Ramos (cell line): ENCODE data around the gene CCNF.
"Not testable (repeated sequence)": the region's sequence is repeated elsewhere in the genome, so short reads cannot be mapped to it uniquely, and the experiment has no call there.

Experiments used
- in situ Hi-C: fragments of 300-500 bp; cut with MboI; formaldehyde crosslinking; loops from one replicate; pipeline ENCODE4 v1.14.3; 2022; ENCODE audit warnings: low sequenced_read_pairs; ENCODE audit not compliant: unreplicated experiment

CCNF gene

DNA sequence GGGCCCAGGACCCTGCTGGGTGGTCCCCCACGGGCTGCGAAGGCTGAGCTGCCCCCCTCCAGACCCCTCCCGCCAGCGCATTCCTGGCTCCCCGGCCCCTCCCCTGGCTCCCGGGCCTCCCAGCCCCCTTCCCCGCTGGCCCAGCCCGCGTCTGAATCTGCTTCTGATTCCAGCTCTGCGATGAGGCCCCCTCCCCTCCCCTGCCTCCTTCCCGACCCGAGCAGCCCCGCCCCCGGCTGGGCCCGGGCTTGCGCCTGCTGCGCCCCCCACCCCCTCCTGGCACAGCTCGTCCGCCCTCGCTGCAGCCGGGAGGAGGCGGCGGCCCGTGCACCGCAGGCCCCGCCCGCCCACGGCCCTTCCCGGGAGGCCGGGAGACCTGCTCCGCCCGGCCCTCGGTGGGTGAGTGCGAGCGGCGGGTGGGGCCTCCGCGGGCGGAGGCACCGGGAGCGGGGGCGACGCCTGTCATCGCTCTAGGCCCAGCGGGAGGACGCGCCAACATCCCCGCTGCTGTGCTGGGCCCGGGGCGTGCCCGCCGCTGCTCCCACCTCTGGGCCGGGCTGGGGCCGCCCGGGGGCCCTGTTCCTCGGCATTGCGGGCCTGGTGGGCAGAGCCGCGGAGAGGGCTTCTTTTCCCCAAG lies 41.9 kb downstream of the CCNF start, which contains the start of gene NTN3:
TSS of gene NTN3 (plus strand) at position 282 of the 637 bp plus-strand sequence. CDS start 405 bp downstream, outside the sequence.
- in situ Hi-C loops: no loop called here

- in situ Hi-C loops: no loop called here
Observed at GRCh38 chr16:2471653-2472487, 42.6 kb downstream of the CCNF start.

GRCh38 chr16:2472488-2472864 lies 43.2 kb downstream of the CCNF start:
- in situ Hi-C loops: no loop called here

DNA sequence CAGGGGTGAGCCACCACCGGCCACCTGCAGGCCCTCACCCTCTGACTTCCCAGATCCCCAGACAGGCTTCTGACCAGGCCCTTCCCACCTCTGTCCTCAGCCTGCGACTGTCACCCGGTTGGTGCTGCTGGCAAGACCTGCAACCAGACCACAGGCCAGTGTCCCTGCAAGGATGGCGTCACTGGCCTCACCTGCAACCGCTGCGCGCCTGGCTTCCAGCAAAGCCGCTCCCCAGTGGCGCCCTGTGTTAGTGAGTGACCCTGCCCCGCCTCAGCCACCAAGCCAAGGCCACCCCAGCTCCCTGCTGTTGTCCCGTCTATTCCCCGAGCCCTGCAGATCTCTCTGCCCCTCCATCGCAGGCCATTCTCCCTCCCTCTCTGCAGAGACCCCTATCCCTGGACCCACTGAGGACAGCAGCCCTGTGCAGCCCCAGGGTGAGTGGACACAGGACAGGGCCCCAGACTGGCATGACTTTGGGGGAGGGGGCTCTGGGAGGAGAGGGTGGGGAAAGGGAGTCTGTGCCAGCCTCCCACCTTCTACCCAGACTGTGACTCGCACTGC lies 43.7 kb downstream of the CCNF start:
- in situ Hi-C loops: no loop called here

DNA sequence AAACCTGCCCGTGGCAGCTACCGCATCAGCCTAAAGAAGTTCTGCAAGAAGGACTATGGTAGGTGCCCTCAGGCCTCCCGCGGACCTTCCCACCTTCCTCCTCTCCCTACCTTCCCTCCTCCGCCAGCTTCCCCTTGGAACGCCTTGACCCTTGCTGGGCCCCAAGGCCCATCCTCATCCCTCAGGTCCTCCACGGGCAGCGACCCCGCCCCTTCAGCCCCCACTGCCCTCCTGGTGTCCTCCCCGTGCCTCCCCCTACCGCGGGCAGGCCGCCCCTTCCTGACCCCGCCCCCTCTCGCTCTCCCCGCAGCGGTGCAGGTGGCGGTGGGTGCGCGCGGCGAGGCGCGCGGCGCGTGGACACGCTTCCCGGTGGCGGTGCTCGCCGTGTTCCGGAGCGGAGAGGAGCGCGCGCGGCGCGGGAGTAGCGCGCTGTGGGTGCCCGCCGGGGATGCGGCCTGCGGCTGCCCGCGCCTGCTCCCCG lies 44.2 kb downstream of the CCNF start:
- in situ Hi-C loops: no loop called here

DNA sequence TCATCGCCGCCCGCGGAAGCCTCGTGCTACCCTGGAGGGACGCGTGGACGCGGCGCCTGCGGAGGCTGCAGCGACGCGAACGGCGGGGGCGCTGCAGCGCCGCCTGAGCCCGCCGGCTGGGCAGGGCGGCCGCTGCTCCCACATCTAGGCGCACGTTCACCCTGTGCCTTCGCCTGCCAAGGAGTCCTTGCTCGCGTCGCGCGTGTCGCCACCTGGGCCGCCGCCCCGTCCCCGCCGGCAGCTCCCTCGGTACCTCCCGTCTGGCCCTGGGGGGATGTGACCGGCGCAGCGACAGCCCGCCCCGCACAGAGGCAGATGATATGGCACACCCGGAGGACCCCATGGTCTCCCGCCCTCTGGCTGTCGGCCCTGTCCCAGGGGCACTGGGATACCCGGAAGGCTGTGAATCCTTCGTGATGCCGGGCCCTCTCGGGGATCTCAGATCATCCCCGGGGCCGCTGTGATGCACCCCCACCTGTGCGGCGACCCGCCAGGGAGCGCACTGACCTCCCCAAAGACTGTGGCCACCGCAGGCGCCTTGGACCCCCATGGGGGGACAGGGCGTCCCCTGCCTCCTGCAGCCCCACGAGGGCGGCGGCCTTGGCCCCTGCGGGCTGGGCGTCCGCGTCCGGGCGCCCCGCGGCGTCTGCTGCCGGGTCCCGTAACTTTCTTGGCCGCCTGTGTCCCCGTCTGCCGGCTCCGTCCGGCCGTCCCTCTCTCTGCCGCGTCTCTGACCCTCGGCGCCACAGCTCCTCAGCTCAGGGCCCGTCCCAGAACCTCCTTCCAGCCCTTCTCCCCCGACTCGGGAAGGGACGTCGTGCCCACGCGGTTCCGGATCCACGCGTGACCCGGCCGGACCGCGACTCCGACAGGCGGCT lies 45.0 kb downstream of the CCNF start:
- in situ Hi-C loops: no loop called here

- in situ Hi-C loops: no loop called here
Observed at GRCh38 chr16:2474877-2475412, 45.7 kb downstream of the CCNF start, which contains the start of gene TBC1D24. Gene TBC1D24, plus strand, starts transcription at chr16:2475127. Its CDS starts 21,022 bp downstream, at chr16:2496149.

GRCh38 chr16:2475413-2476344 lies 46.4 kb downstream of the CCNF start:
- in situ Hi-C loops: no loop called here

DNA sequence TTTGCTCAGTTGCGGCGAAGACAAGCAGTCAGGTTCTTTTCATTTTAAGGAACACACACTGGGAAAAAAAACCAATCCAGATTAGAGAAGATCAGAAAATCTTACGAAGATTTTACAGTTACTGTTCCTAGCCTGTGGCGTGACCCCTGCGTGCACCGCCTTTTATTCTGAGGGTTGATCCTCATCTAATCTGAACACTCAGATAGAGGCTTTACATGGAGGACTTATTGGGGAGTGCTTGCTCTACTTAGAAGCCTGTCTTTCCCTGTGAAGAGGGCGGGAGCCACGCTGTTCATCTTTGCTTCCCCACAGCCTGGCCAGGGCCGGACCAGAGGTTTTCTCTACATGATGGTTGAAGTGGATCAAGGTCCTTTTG lies 47.1 kb downstream of the CCNF start:
- in situ Hi-C loops: no loop called here

DNA sequence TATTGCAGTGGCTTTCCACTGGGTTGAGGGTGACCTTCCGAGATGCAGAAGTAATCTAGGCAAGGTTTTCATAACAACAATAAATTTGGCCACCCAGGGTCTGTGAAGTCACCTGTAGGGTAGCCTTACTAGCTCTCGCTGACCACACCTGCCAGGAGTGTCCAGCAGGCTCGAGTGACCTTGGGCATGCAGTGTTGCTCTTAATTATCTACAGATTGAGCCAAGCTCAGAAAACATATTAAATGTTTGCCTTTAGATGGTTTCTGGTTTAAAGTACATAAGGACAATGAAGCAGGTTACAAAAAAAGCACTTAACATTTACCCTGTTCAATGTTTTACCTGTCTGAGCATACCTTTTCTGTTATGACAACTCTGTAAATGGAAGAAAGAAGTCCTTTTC lies 47.5 kb downstream of the CCNF start:
- in situ Hi-C loops: no loop called here

DNA sequence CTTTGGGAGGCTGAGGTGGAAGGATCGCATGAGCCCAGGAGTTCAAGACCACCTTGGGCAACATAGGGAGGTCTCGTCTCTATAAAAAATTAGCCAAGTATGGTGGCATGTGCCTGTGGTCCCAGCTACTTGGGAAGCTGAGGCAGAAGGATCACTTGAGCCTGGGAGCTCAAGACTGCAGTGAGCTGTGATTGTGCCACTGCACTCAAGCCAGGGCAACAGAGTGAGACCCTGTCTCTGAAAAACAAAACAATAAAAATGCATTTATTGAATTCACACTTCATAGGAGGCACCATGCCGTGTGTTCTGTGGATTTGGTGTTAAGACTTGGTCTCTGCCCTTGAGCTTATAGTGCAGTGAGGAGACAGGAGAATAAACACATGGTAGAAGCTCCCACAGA lies 48.1 kb downstream of the CCNF start:
- in situ Hi-C loops: no loop called here

DNA sequence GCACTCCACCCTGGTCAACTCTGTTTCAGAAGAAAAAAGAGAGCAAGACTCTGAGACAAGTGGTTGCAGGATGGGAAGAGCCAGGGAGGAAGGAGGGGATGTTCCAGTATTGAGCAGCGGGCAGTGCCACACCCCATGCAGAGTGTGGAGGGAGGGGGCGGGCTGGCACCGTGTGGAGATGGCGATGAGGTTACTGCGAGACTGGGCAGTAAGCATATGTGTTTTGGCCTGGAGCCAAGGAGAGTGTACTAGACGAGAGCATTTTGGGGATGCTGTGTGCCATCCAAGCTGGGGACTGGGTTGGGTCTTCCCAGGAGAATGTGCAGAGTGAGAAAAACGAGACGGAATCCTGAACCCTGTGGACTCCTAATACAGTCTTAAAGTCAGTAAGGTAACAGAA lies 49.0 kb downstream of the CCNF start:
- in situ Hi-C loops: no loop called here

- in situ Hi-C loops: not testable (repeated sequence)
Observed at GRCh38 chr16:2479996-2480395, 50.7 kb downstream of the CCNF start.

DNA sequence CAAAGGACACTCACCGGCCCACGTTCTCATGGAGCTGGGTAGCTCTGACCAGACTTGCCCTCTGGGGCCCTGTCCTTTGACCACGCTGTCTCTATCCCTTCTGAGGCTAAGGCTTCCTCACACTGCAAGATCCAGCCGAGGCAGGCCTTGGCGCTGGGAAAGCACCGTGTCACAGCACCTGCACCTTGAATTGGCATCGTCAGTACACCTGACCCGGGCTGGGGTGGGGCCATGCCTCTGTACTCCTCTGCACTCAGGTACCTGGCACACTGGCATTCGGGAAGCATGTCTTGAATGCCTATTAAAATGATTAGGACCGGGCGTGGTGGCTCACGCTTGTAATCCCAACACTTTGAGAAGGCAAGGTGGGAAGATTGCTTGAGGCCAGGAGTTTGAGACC lies 51.7 kb downstream of the CCNF start:
- in situ Hi-C loops: no loop called here

GRCh38 chr16:2481676-2482075 lies 52.4 kb downstream of the CCNF start:
- in situ Hi-C loops: no loop called here

- in situ Hi-C loops: no loop called here
Observed at GRCh38 chr16:2482249-2482648, 53.0 kb downstream of the CCNF start.

- in situ Hi-C loops: no loop called here
Observed at GRCh38 chr16:2482708-2483534, 53.7 kb downstream of the CCNF start.
